Epithelial cell of proximal tubule (primary cell): ENCODE measurements around the gene ZNF213. TPM values are rescaled to one million over a fixed set of nuclear protein-coding genes. Genes with fewer than 3 reads are reported as not detected.
A peak's percentile ranks its signal among the peaks of the same experiment; 100 is the strongest.

ENCODE experiments used
- DNase-seq: peaks from one replicate; pipeline ENCODE4 v3.0.0-alpha.2; 2011; ENCODE audit warnings: low read depth
- H3K4me3 ChIP-seq: 2 replicates; pipeline ENCODE4 v1.5.1; 2011; ENCODE audit warnings: low read depth, mild to moderate bottlenecking, low read length
- CTCF ChIP-seq: conservative IDR thresholded peaks from 2 replicates; pipeline ENCODE4 v1.5.1; 2012; ENCODE audit warnings: low read depth, mild to moderate bottlenecking, low read length
- total RNA-seq: library from RNA; depleted of rRNA; stranded (reverse); fragments of >200 nt; gene quantifications from 2 replicates; pipeline ENCODE4 v1.2.3, GENCODE V29; 2015

The ZNF213 gene
- total RNA-seq, 1 donor from 2014 or later = 2.4 TPM

GRCh38 chr16:3096362-3096761, 38.5 kb upstream of the ZNF213 start:
- no peak for TF ChIP-seq CTCF
- H3K4me3 ChIP-seq = no peak overlapping the region
- DNase-seq = no peak

- DNase-seq = no peak
- no peak for TF ChIP-seq CTCF
- no peak overlapping the region for H3K4me3 ChIP-seq
These were observed 37.6 kb upstream of the ZNF213 start for GRCh38 chr16:3097266-3097665.

- peak within 1 kb of the TSS; percentile 4 for H3K4me3 ChIP-seq
- DNase-seq = no peak
- no peak for TF ChIP-seq CTCF
These were observed 36.1 kb upstream of the ZNF213 start, which contains the start of gene ZSCAN10 for GRCh38 chr16:3098459-3099394. Gene ZSCAN10 (minus strand): TSS chr16:3099294. CDS start chr16:3092937, 6,357 bp downstream.

GRCh38 chr16:3099395-3099731, 35.5 kb upstream of the ZNF213 start:
- no peak for TF ChIP-seq CTCF
- DNase-seq = no peak
- no peak overlapping the region for H3K4me3 ChIP-seq

GRCh38 chr16:3099732-3100499, 34.9 kb upstream of the ZNF213 start:
- H3K4me3 ChIP-seq = peak overlapping the region; percentile 4
- TF ChIP-seq CTCF = no peak
- DNase-seq = no peak

- DNase-seq = no peak
- no peak overlapping the region for H3K4me3 ChIP-seq
- TF ChIP-seq CTCF = peak; percentile 76
These were observed 33.6 kb upstream of the ZNF213 start for GRCh38 chr16:3101018-3101840.
